ENCODE results near the gene NREP. TPM values are rescaled to one million over a fixed set of nuclear protein-coding genes. Genes with fewer than 3 reads are reported as not detected.

Gene NREP
- total and polyA plus RNA-seq, 7 experiments from 2014 or later: 3.5 to 28.7 (median 9.0) TPM

- Histone ChIP-seq H3K27ac (ENCODE audit: low read depth, low read length) (no peak overlapping the region), H3K36me3 (ENCODE audit: control insufficient read depth in 2 of 3, insufficient read depth in 3 of 3, low read length in 3 of 3) (no peaks in the 10 kb centered on the region), H3K4me3 (ENCODE audit: low read length) (no peak overlapping the region), H3K27me3 (ENCODE audit: control insufficient read depth in 2 of 2, insufficient read depth in 2 of 2, low read length in 2 of 2) (no peaks in the 10 kb centered on the region), H3K4me1 (ENCODE audit: control insufficient read depth in 2 of 2, insufficient read depth in 2 of 2, low read length in 2 of 2) (no peaks in the 10 kb centered on the region), H3K9me3 (ENCODE audit: control insufficient read depth in 2 of 3, low read length in 3 of 3) (no peaks in the 10 kb centered on the region)
- ChIA-PET POLR2A (no interaction called here), CTCF (no interaction called here)
- peaks cover 0 to 1% (median 0%) of the 10 kb centered on the region in 5 donors for H3K36me3 Mint-ChIP-seq
- ATAC-seq (no peak), DNase-seq (no peak)
- H3K4me3 Mint-ChIP-seq: peak overlapping the region in 1 of 10 donors; percentile 8
- H3K9me3 Mint-ChIP-seq: peaks cover 0 to 2% (median 0%) of the 10 kb centered on the region in 11 donors
- H3K27ac Mint-ChIP-seq: no peak overlapping the region
- intact Hi-C loops (cut with micrococcal nuclease): loop anchor here in 1 of 2 donors (5.0 kb wide), 2 partner anchors 38 to 53 kb away; partner anchors contain the start of gene NREP
- peaks cover 0 to 8% (median 2%) of the 10 kb centered on the region in 5 donors for H3K27me3 Mint-ChIP-seq
- peaks cover 4 to 19% (median 6%) of the 10 kb centered on the region in 7 donors for H3K4me1 Mint-ChIP-seq
Measured at GRCh38 chr5:111704452-111705085, 52.4 kb downstream of the NREP start.

GRCh38 chr5:111703662-111704061 lies 53.3 kb downstream of the NREP start:
- DNase-seq (peak in 3 of 9 donors; percentile 14 to 27 (median 18)), ATAC-seq (peak; percentile 47)
- H3K36me3 ChIP-seq (ENCODE audit: control insufficient read depth in 2 of 3, insufficient read depth in 3 of 3, low read length in 3 of 3): no peaks in the 10 kb centered on the region
- H3K27me3 Mint-ChIP-seq: peaks cover 0 to 12% (median 8%) of the 10 kb centered on the region in 5 donors
- peaks cover 0 to 2% (median 0%) of the 10 kb centered on the region in 11 donors for H3K9me3 Mint-ChIP-seq
- H3K9me3 ChIP-seq (ENCODE audit: control insufficient read depth in 2 of 3, low read length in 3 of 3): no peaks in the 10 kb centered on the region
- POLR2A ChIA-PET: no interaction called here
- H3K27me3 ChIP-seq (ENCODE audit: control insufficient read depth in 2 of 2, insufficient read depth in 2 of 2, low read length in 2 of 2): no peaks in the 10 kb centered on the region
- H3K36me3 Mint-ChIP-seq: peaks cover 0 to 1% (median 0%) of the 10 kb centered on the region in 5 donors
- H3K4me3 Mint-ChIP-seq: peak overlapping the region in 6 of 10 donors; percentile 8 to 58 (median 45)
- H3K27ac Mint-ChIP-seq: peak overlapping the region in 3 of 9 donors; percentile 13 to 47 (median 13)
- peaks cover 4 to 19% (median 6%) of the 10 kb centered on the region in 7 donors for H3K4me1 Mint-ChIP-seq
- intact Hi-C loops (cut with micrococcal nuclease): loop anchor here in 1 of 2 donors (5.0 kb wide), 2 partner anchors 39 to 54 kb away; partner anchors contain the start of gene NREP
- no peak overlapping the region for H3K4me3 ChIP-seq (ENCODE audit: low read length)
- CTCF ChIA-PET: no interaction called here
- H3K27ac ChIP-seq (ENCODE audit: low read depth, low read length): no peak overlapping the region
- no peaks in the 10 kb centered on the region for H3K4me1 ChIP-seq (ENCODE audit: control insufficient read depth in 2 of 2, insufficient read depth in 2 of 2, low read length in 2 of 2)

GRCh38 chr5:111699976-111700375 lies 57.0 kb downstream of the NREP start:
- Mint-ChIP-seq H3K27ac (no peak overlapping the region), H3K27me3 (peaks cover 0 to 12% (median 8%) of the 10 kb centered on the region in 5 donors), H3K9me3 (peaks cover 0 to 2% (median 0%) of the 10 kb centered on the region in 11 donors), H3K36me3 (peaks cover 0 to 1% (median 0%) of the 10 kb centered on the region in 5 donors), H3K4me3 (no peak overlapping the region), H3K4me1 (peaks cover 4 to 19% (median 6%) of the 10 kb centered on the region in 7 donors)
- intact Hi-C loops (cut with micrococcal nuclease): loop anchor here in 1 of 2 donors (5.0 kb wide), 2 partner anchors 42 to 57 kb away; partner anchors contain the start of gene NREP
- H3K27ac ChIP-seq (ENCODE audit: low read depth, low read length): no peak overlapping the region
- CTCF ChIA-PET: no interaction called here
- ATAC-seq: no peak
- no peaks in the 10 kb centered on the region for H3K36me3 ChIP-seq (ENCODE audit: control insufficient read depth in 2 of 3, insufficient read depth in 3 of 3, low read length in 3 of 3)
- H3K9me3 ChIP-seq (ENCODE audit: control insufficient read depth in 2 of 3, low read length in 3 of 3): no peaks in the 10 kb centered on the region
- no peaks in the 10 kb centered on the region for H3K27me3 ChIP-seq (ENCODE audit: control insufficient read depth in 2 of 2, insufficient read depth in 2 of 2, low read length in 2 of 2)
- no peak overlapping the region for H3K4me3 ChIP-seq (ENCODE audit: low read length)
- POLR2A ChIA-PET: no interaction called here
- DNase-seq: no peak
- no peaks in the 10 kb centered on the region for H3K4me1 ChIP-seq (ENCODE audit: control insufficient read depth in 2 of 2, insufficient read depth in 2 of 2, low read length in 2 of 2)

- Mint-ChIP-seq H3K27me3 (peaks cover 0 to 15% (median 8%) of the 10 kb centered on the region in 5 donors), H3K36me3 (no peaks in the 10 kb centered on the region), H3K9me3 (no peaks in the 10 kb centered on the region), H3K4me3 (no peak overlapping the region), H3K4me1 (peaks cover 3 to 14% (median 5%) of the 10 kb centered on the region in 7 donors), H3K27ac (no peak overlapping the region)
- Histone ChIP-seq H3K4me1 (ENCODE audit: control insufficient read depth in 2 of 2, insufficient read depth in 2 of 2, low read length in 2 of 2) (no peaks in the 10 kb centered on the region), H3K4me3 (ENCODE audit: low read length) (no peak overlapping the region), H3K36me3 (ENCODE audit: control insufficient read depth in 2 of 3, insufficient read depth in 3 of 3, low read length in 3 of 3) (no peaks in the 10 kb centered on the region), H3K9me3 (ENCODE audit: control insufficient read depth in 2 of 3, low read length in 3 of 3) (no peaks in the 10 kb centered on the region), H3K27ac (ENCODE audit: low read depth, low read length) (no peak overlapping the region), H3K27me3 (ENCODE audit: control insufficient read depth in 2 of 2, insufficient read depth in 2 of 2, low read length in 2 of 2) (no peaks in the 10 kb centered on the region)
- DNase-seq: no peak
- CTCF ChIA-PET: no interaction called here
- intact Hi-C loops (cut with micrococcal nuclease): no loop called here
- no peak for ATAC-seq
- POLR2A ChIA-PET: no interaction called here
Measured at GRCh38 chr5:111699324-111699723, 57.7 kb downstream of the NREP start.

- no peak overlapping the region for H3K4me3 Mint-ChIP-seq
- POLR2A ChIA-PET: no interaction called here
- CTCF ChIA-PET: no interaction called here
Measured at GRCh38 chr5:111697881-111698757, 58.9 kb downstream of the NREP start.

GRCh38 chr5:111697215-111697614 lies 59.8 kb downstream of the NREP start:
- Histone ChIP-seq H3K36me3 (ENCODE audit: control insufficient read depth in 2 of 3, insufficient read depth in 3 of 3, low read length in 3 of 3) (no peaks in the 10 kb centered on the region), H3K27me3 (ENCODE audit: control insufficient read depth in 2 of 2, insufficient read depth in 2 of 2, low read length in 2 of 2) (no peaks in the 10 kb centered on the region), H3K9me3 (ENCODE audit: control insufficient read depth in 2 of 3, low read length in 3 of 3) (no peaks in the 10 kb centered on the region), H3K4me3 (ENCODE audit: low read length) (no peak overlapping the region), H3K27ac (ENCODE audit: low read depth, low read length) (no peak overlapping the region), H3K4me1 (ENCODE audit: control insufficient read depth in 2 of 2, insufficient read depth in 2 of 2, low read length in 2 of 2) (no peaks in the 10 kb centered on the region)
- Mint-ChIP-seq H3K9me3 (no peaks in the 10 kb centered on the region), H3K27ac (no peak overlapping the region), H3K4me1 (no peaks in the 10 kb centered on the region), H3K36me3 (no peaks in the 10 kb centered on the region), H3K27me3 (peaks cover 7 to 27% (median 12%) of the 10 kb centered on the region in 5 donors), H3K4me3 (no peak overlapping the region)
- POLR2A ChIA-PET: no interaction called here
- intact Hi-C loops (cut with micrococcal nuclease): no loop called here
- no peak for DNase-seq
- no peak for ATAC-seq
- CTCF ChIA-PET: no interaction called here

More at GRCh38 chr5:111697881-111698757, 58.9 kb downstream of the NREP start:
- ATAC-seq: no peak
- no peak overlapping the region for H3K27ac ChIP-seq (ENCODE audit: low read depth, low read length)
- peaks cover 0 to 20% (median 8%) of the 10 kb centered on the region in 5 donors for H3K27me3 Mint-ChIP-seq
- H3K27ac Mint-ChIP-seq: no peak overlapping the region
- no peak overlapping the region for H3K4me3 ChIP-seq (ENCODE audit: low read length)
- H3K4me1 ChIP-seq (ENCODE audit: control insufficient read depth in 2 of 2, insufficient read depth in 2 of 2, low read length in 2 of 2): no peaks in the 10 kb centered on the region
- H3K9me3 ChIP-seq (ENCODE audit: control insufficient read depth in 2 of 3, low read length in 3 of 3): no peaks in the 10 kb centered on the region
- DNase-seq: no peak
- no peaks in the 10 kb centered on the region for H3K36me3 ChIP-seq (ENCODE audit: control insufficient read depth in 2 of 3, insufficient read depth in 3 of 3, low read length in 3 of 3)
- no peaks in the 10 kb centered on the region for H3K27me3 ChIP-seq (ENCODE audit: control insufficient read depth in 2 of 2, insufficient read depth in 2 of 2, low read length in 2 of 2)
- H3K4me1 Mint-ChIP-seq: peaks cover 0 to 5% (median 0%) of the 10 kb centered on the region in 7 donors
- intact Hi-C loops (cut with micrococcal nuclease): no loop called here
- H3K9me3 Mint-ChIP-seq: no peaks in the 10 kb centered on the region
- H3K36me3 Mint-ChIP-seq: no peaks in the 10 kb centered on the region

Data from naive thymus-derived CD4-positive, alpha-beta T cell (primary cell).